Left ventricle myocardium inferior (tissue), 1 donor: Measurements from ENCODE around the gene KCNE1. TPM values are rescaled to one million over a fixed set of nuclear protein-coding genes. Genes with fewer than 3 reads are reported as not detected.

ENCODE experiments used
- DNase-seq: peaks from one replicate; pipeline ENCODE4 v3.0.0-alpha.2; 2020
- H3K27ac ChIP-seq: fragments of 200-600 bp; replicated peaks from 2 replicates; pipeline ENCODE4 v1.8.0; 2021
- H3K27me3 ChIP-seq: fragments of 200-600 bp; 2 replicates; pipeline ENCODE4 v1.8.0; 2021; ENCODE audit warnings: low read depth
- H3K36me3 ChIP-seq: fragments of 200-600 bp; 2 replicates; pipeline ENCODE4 v1.8.0; 2021
- H3K4me1 ChIP-seq: fragments of 200-600 bp; 2 replicates; pipeline ENCODE4 v1.8.0; 2021
- H3K4me3 ChIP-seq: fragments of 200-600 bp; 2 replicates; pipeline ENCODE4 v1.8.0; 2021; ENCODE audit warnings: mild to moderate bottlenecking, moderate library complexity
- H3K9me3 ChIP-seq: fragments of 200-600 bp; replicated peaks from 2 replicates; pipeline ENCODE4 v1.8.0; 2021
- intact Hi-C: fragments of 100-400 bp; cut with micrococcal nuclease; formaldehyde crosslinking; loops from one replicate; pipeline ENCODE4 v1.11.0; 2022
- total RNA-seq: library from RNA; stranded (reverse); fragmentation: NEBNext Ultra II Directional; extraction: Animal tissue kit (Norgen Biotek cat#: 25700); gene quantifications from one replicate; pipeline ENCODE4 v1.2.1, GENCODE V29; 2021
- TF ChIP-seq, protein P1 (sequence below): fragments of 200-600 bp; IDR thresholded peaks from 2 replicates; pipeline ENCODE4 v1.8.0; 2021; ENCODE audit warnings: antibody characterized with exemption, mild to moderate bottlenecking, borderline replicate concordance
- donor health status: DM: no; HTN: yes; CAD: no; lungs with severe emphysema.

KCNE1 gene
- total RNA-seq, 1 donor from 2014 or later: 4.8 TPM

DNA sequence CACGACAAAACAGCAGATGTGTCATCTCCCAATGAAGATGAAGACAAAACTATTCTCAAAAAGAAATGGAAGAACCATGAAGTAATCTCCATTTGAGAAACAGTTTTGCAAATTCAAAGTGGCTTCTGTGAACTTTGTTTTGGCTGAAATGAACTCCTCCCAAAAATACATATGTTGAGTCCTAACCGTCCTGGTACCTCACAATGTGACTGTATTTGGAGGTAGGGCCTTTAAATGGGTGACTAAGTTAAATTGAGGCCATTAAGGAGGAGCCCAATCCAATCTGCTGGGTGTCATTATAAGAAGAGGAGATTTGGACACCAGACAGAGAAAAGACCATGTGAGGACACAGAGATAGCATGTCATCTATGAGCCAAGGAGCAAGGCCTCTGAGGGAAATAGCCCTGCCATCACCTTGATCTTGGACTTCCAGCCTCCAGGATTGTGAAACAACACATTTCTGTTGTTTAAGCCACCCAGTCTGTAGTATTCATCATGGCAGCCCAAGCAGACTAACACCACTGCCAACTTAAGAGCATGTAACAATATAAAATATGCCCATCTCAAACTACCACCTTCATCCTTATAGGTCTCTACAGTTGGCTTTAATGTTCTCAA, 38.3 kb upstream of the KCNE1 start:
- Histone ChIP-seq H3K9me3 (peaks cover 4% of the 10 kb centered on the region), H3K36me3 (no peaks in the 10 kb centered on the region), H3K4me3 (no peak overlapping the region), H3K27ac (no peak overlapping the region), H3K4me1 (peaks cover 49% of the 10 kb centered on the region), H3K27me3 (no peaks in the 10 kb centered on the region)
- intact Hi-C loops: no loop called here
- DNase-seq: no peak
- TF ChIP-seq, protein P1, sequence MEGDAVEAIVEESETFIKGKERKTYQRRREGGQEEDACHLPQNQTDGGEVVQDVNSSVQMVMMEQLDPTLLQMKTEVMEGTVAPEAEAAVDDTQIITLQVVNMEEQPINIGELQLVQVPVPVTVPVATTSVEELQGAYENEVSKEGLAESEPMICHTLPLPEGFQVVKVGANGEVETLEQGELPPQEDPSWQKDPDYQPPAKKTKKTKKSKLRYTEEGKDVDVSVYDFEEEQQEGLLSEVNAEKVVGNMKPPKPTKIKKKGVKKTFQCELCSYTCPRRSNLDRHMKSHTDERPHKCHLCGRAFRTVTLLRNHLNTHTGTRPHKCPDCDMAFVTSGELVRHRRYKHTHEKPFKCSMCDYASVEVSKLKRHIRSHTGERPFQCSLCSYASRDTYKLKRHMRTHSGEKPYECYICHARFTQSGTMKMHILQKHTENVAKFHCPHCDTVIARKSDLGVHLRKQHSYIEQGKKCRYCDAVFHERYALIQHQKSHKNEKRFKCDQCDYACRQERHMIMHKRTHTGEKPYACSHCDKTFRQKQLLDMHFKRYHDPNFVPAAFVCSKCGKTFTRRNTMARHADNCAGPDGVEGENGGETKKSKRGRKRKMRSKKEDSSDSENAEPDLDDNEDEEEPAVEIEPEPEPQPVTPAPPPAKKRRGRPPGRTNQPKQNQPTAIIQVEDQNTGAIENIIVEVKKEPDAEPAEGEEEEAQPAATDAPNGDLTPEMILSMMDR: no peak

GRCh38 chr21:34548781-34549376, 36.9 kb upstream of the KCNE1 start:
- H3K4me3 ChIP-seq: no peak overlapping the region
- H3K36me3 ChIP-seq: no peaks in the 10 kb centered on the region
- TF ChIP-seq, protein P1: no peak
- no peaks in the 10 kb centered on the region for H3K27me3 ChIP-seq
- no peaks in the 10 kb centered on the region for H3K9me3 ChIP-seq
- peaks cover 54% of the 10 kb centered on the region for H3K4me1 ChIP-seq
- H3K27ac ChIP-seq: no peak overlapping the region
- intact Hi-C loops: no loop called here
- no peak for DNase-seq

- intact Hi-C loops: no loop called here
- Histone ChIP-seq H3K4me1 (peaks cover 48% of the 10 kb centered on the region), H3K4me3 (no peak overlapping the region), H3K36me3 (no peaks in the 10 kb centered on the region), H3K9me3 (no peaks in the 10 kb centered on the region), H3K27ac (peak overlapping the region; percentile 81), H3K27me3 (no peaks in the 10 kb centered on the region)
- DNase-seq: no peak
- TF ChIP-seq, protein P1: no peak
Measured at GRCh38 chr21:34546542-34546941, 34.5 kb upstream of the KCNE1 start.

- intact Hi-C loops: no loop called here
- no peak for DNase-seq
- no peaks in the 10 kb centered on the region for H3K27me3 ChIP-seq
- H3K36me3 ChIP-seq: no peaks in the 10 kb centered on the region
- H3K4me3 ChIP-seq: peak overlapping the region; percentile 4
- H3K9me3 ChIP-seq: no peaks in the 10 kb centered on the region
- H3K4me1 ChIP-seq: peaks cover 43% of the 10 kb centered on the region
- TF ChIP-seq, protein P1: no peak
- H3K27ac ChIP-seq: peak overlapping the region; percentile 81
Measured at GRCh38 chr21:34545079-34545884, 33.3 kb upstream of the KCNE1 start.

GRCh38 chr21:34544032-34544496, 32.1 kb upstream of the KCNE1 start:
- TF ChIP-seq, protein P1: peak; percentile 66
- peak; percentile 36 for DNase-seq
- no peaks in the 10 kb centered on the region for H3K9me3 ChIP-seq
- H3K4me1 ChIP-seq: peaks cover 43% of the 10 kb centered on the region
- H3K27ac ChIP-seq: peak overlapping the region; percentile 81
- no peaks in the 10 kb centered on the region for H3K27me3 ChIP-seq
- no peaks in the 10 kb centered on the region for H3K36me3 ChIP-seq
- intact Hi-C loops: no loop called here
- H3K4me3 ChIP-seq: no peak overlapping the region
